ENCODE data around the gene LITAFD. TPM values are rescaled to one million over a fixed set of nuclear protein-coding genes. Genes with fewer than 3 reads are reported as not detected.

LITAFD gene
- total RNA-seq, 1 donor = not detected

DNA sequence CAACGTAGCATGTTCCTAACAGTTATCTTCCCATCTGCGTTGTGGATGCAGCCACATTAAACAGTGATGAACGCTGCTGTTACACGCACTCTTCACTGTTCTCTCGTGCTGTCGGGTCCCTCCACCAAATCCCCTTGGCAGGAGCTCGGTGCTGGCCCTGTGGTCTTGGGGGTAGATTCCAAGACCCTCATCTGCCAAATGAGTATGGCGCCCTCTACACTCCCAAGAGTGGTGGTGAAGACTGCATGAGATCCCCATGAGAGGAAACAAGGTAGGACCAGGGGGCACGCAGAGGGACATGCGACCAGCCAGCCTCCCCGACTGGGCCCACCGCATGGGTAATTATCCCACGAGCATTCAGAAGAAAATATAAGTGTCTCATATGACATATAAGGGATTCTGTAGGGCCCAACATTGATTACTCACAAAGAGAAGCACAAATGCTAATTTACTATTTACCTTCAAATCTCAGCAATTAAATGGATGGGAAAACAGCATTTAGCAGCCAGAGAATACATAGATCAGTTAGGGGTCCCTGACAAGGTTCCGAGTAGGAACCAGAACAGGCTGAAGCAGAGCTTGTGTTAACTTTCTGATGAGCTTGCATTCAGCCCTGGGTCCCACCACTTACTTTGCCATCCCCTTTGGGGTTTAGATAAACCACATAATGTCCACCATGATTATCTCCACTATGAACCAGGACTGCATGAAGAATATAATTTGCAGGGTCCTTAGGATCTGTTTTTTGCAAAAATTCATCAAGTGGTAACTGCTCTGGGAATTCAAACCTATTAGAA is 23.8 kb downstream of the LITAFD start:
- TF ChIP-seq, protein P1, sequence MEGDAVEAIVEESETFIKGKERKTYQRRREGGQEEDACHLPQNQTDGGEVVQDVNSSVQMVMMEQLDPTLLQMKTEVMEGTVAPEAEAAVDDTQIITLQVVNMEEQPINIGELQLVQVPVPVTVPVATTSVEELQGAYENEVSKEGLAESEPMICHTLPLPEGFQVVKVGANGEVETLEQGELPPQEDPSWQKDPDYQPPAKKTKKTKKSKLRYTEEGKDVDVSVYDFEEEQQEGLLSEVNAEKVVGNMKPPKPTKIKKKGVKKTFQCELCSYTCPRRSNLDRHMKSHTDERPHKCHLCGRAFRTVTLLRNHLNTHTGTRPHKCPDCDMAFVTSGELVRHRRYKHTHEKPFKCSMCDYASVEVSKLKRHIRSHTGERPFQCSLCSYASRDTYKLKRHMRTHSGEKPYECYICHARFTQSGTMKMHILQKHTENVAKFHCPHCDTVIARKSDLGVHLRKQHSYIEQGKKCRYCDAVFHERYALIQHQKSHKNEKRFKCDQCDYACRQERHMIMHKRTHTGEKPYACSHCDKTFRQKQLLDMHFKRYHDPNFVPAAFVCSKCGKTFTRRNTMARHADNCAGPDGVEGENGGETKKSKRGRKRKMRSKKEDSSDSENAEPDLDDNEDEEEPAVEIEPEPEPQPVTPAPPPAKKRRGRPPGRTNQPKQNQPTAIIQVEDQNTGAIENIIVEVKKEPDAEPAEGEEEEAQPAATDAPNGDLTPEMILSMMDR (IDR thresholded peaks at IDR 0.05; ENCODE audit: insufficient read depth, low read depth, low read length) = peak; percentile 40
- no peak for DNase-seq (ENCODE audit: low read depth)
- H3K4me3 ChIP-seq (ENCODE audit: low read depth, low read length) = no peak overlapping the region

DNA sequence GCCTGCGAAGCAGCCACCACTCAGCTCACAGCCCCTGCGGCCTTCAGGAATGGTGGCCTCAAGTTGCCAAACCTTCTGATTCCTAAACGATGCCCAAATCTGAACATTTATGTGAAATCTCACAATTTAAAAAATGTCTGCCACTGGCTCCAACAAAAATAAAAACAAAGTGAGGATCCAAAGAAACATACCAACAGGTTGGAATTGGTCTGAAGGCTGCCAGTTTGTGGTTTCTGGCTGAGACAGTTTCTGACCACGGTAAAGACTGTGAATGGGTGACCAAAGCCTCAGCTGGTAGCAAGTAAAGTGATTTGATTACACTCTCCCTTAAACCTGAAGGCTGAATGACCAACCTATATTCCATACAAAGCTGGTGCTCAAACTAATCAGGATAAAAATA is 24.9 kb downstream of the LITAFD start:
- TF ChIP-seq, protein P1 (IDR thresholded peaks at IDR 0.05; ENCODE audit: insufficient read depth, low read depth, low read length) = no peak
- no peak for DNase-seq (ENCODE audit: low read depth)
- no peak overlapping the region for H3K4me3 ChIP-seq (ENCODE audit: low read depth, low read length)

DNA sequence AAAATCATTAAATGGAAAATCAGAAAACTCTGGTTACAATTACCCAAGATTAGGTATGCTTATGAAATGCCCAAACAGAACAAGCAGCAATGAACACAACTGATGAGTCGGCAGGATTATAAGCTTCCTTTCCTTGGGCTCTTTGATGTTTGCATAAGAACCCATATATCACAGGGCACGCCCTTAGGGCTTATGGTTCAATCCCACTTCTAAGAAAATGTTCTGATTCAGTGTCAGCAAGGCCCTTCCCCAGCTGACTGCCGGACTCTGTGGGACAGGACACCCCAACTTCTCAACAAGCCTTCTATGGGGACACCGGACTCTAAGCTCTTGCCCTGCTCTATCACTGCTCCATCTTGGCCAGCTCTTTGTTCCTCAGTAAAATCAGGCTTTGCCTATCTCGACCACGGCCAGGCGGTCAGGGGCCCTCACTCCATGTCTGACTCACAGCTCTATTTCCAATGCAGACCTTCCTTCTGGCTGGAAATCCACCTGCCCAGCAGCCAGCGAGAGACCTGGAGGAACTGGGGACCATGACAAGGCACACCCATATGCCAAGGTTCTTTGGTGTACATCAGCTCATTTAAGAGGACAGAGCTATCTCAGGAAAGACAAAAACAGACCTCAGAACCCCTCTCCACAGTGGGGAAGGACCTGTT is 26.8 kb downstream of the LITAFD start:
- no peak overlapping the region for H3K4me3 ChIP-seq (ENCODE audit: low read depth, low read length)
- DNase-seq (ENCODE audit: low read depth) = peak; percentile 78
- TF ChIP-seq, protein P1 (IDR thresholded peaks at IDR 0.05; ENCODE audit: insufficient read depth, low read depth, low read length) = no peak

DNA sequence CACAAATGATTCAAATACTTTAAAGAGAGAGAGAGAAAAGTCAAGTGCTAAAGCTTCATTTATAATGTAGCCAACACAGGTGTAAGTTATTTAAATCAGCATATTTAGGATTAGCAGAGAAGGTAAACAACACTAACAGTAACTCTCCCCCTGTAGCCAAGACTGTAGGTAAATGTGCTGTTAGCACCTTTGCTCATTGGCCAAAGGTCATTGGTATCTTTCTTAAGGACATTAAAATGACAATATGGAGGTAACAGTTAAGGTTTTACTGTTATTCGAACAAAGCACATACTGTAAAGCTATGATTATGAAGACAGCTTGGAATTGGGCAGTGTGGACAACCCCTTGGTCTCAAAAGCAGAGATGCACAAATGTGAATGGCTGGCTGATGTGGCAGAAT is 28.7 kb downstream of the LITAFD start:
- no peak for DNase-seq (ENCODE audit: low read depth)
- TF ChIP-seq, protein P1 (IDR thresholded peaks at IDR 0.05; ENCODE audit: insufficient read depth, low read depth, low read length) = no peak
- H3K4me3 ChIP-seq (ENCODE audit: low read depth, low read length) = no peak overlapping the region

DNA sequence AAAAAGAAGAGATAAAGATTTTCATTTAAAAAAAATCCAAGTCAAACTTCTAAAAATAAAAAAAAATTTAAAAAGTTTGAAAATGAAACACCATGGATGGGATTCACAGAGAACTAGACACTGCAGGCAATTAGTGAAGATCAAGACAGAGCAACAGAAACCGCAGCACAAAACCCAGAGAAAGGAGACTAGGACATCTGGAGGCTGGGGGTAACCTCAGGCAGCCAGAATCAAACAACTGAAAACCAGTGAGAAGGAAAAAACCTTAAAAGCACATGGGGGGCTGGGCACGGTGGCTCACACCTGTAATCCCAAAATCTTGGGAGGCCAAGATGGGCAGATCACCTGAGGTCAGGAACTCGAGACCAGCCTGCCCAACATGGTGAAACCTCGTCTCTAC is 30.6 kb downstream of the LITAFD start:
- TF ChIP-seq, protein P1 (IDR thresholded peaks at IDR 0.05; ENCODE audit: insufficient read depth, low read depth, low read length) = no peak
- no peak overlapping the region for H3K4me3 ChIP-seq (ENCODE audit: low read depth, low read length)
- no peak for DNase-seq (ENCODE audit: low read depth)

DNA sequence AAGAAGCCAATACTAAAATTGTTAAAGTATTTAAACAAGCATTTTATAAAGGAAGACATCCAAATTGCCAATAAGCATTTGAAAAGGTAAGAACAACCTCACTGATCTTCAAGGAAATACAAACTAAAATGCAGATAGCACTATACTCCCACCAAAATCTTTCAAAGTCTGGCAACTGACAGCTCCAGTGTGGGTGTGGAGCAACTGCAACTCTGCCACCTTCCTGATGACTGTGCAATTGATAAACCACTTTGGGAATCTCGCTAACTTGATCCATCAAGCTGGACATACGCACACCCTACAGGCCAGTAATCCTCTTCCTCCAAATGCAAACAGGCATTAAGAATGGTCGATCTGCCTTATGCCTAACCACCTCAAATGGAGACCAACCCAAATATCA is 31.9 kb downstream of the LITAFD start:
- DNase-seq (ENCODE audit: low read depth) = no peak
- TF ChIP-seq, protein P1 (IDR thresholded peaks at IDR 0.05; ENCODE audit: insufficient read depth, low read depth, low read length) = no peak
- no peak overlapping the region for H3K4me3 ChIP-seq (ENCODE audit: low read depth, low read length)
